ENCODE results near the gene ARFGAP3.

Gene ARFGAP3

GRCh38 chr22:42856865-42857704 lies at the start of gene ARFGAP3:
Gene ARFGAP3, minus strand, starts transcription at chr22:42857273. Its CDS starts 91 bp downstream, at chr22:42857182.
- peaks cover 49 to 66% (median 54%) of the 10 kb centered on the region in 10 experiments for H3K4me1 ChIP-seq
- H4K20me1 ChIP-seq = peaks cover 0 to 42% (median 22%) of the 10 kb centered on the region in 11 experiments; a peak in 15 of 22 replicates
- H3K9ac ChIP-seq = peak within 1 kb of the TSS; percentile 71 to 93 (median 89)
- H3K4me2 ChIP-seq = peak within 1 kb of the TSS; percentile 85 to 98 (median 94)
- H3K4me3 ChIP-seq = peak within 1 kb of the TSS; percentile 68 to 88 (median 82)
- TF ChIP-seq Cebpa-rat (IDR thresholded peaks at IDR 0.05) = no peak
- H3K36me3 ChIP-seq = peaks cover 0 to 25% (median 13%) of the 10 kb centered on the region in 11 experiments; a peak in 12 of 22 replicates
- peak within 1 kb of the TSS; percentile 74 to 90 (median 86) for H3K27ac ChIP-seq
- peaks cover 0 to 17% (median 7%) of the 10 kb centered on the region in 11 experiments; a peak in 13 of 22 replicates for H3K9me3 ChIP-seq (replicated peaks in 1 of 11)
- no peaks in the 10 kb centered on the region for H3K27me3 ChIP-seq

GRCh38 chr22:42905702-42906183 lies 48.7 kb upstream of the ARFGAP3 start:
- Histone ChIP-seq H3K4me2 (peak overlapping the region; percentile 68 to 93 (median 87)), H3K9me3 (replicated peaks in 1 of 11) (no peaks in the 10 kb centered on the region), H3K4me3 (no peak overlapping the region), H4K20me1 (peaks cover 10 to 100% (median 67%) of the 10 kb centered on the region in 11 experiments; a peak in 16 of 22 replicates), H3K36me3 (peaks cover 41 to 81% (median 61%) of the 10 kb centered on the region in 11 experiments), H3K4me1 (peaks cover 92 to 100% (median 98%) of the 10 kb centered on the region in 10 experiments), H3K9ac (peak overlapping the region in 2 of 11 experiments; percentile 11 to 27; a peak in 1 of 22 replicates), H3K27ac (peak overlapping the region in 6 of 11 experiments; percentile 6 to 92 (median 78); a peak in 9 of 22 replicates), H3K27me3 (no peaks in the 10 kb centered on the region)
- TF ChIP-seq Cebpa-rat (IDR thresholded peaks at IDR 0.05) = no peak

GRCh38 chr22:42905217-42905616 lies 48.1 kb upstream of the ARFGAP3 start:
- Histone ChIP-seq H3K9ac (peak overlapping the region in 2 of 11 experiments; percentile 20 to 27; a peak in 1 of 22 replicates), H4K20me1 (peaks cover 10 to 100% (median 67%) of the 10 kb centered on the region in 11 experiments; a peak in 16 of 22 replicates), H3K27ac (peak overlapping the region in 4 of 11 experiments; percentile 76 to 92 (median 86); a peak in 5 of 22 replicates), H3K4me1 (peaks cover 92 to 100% (median 98%) of the 10 kb centered on the region in 10 experiments), H3K36me3 (peaks cover 39 to 81% (median 60%) of the 10 kb centered on the region in 11 experiments), H3K4me3 (no peak overlapping the region), H3K4me2 (peak overlapping the region in 10 of 11 experiments; percentile 68 to 93 (median 87); a peak in 17 of 22 replicates), H3K27me3 (no peaks in the 10 kb centered on the region), H3K9me3 (replicated peaks in 1 of 11) (no peaks in the 10 kb centered on the region)
- TF ChIP-seq Cebpa-rat (IDR thresholded peaks at IDR 0.05) = no peak

GRCh38 chr22:42904050-42904449 lies 47.0 kb upstream of the ARFGAP3 start:
- H3K27me3 ChIP-seq = no peaks in the 10 kb centered on the region
- peaks cover 89 to 100% (median 98%) of the 10 kb centered on the region in 10 experiments for H3K4me1 ChIP-seq
- no peaks in the 10 kb centered on the region for H3K9me3 ChIP-seq (replicated peaks in 1 of 11)
- H3K9ac ChIP-seq = peak overlapping the region in 3 of 11 experiments; percentile 6 to 79 (median 39); a peak in 7 of 22 replicates
- TF ChIP-seq Cebpa-rat (IDR thresholded peaks at IDR 0.05) = no peak
- no peak overlapping the region for H3K4me3 ChIP-seq
- H3K4me2 ChIP-seq = peak overlapping the region in 10 of 11 experiments; percentile 28 to 96 (median 80); a peak in 16 of 22 replicates
- peaks cover 31 to 78% (median 48%) of the 10 kb centered on the region in 11 experiments for H3K36me3 ChIP-seq
- peak overlapping the region in 7 of 11 experiments; percentile 5 to 92 (median 87); a peak in 10 of 22 replicates for H3K27ac ChIP-seq
- peaks cover 10 to 100% (median 61%) of the 10 kb centered on the region in 11 experiments; a peak in 16 of 22 replicates for H4K20me1 ChIP-seq

- H3K36me3 ChIP-seq = peaks cover 29 to 75% (median 47%) of the 10 kb centered on the region in 11 experiments; a peak in 21 of 22 replicates
- H3K27ac ChIP-seq = peak overlapping the region in 10 of 11 experiments; percentile 16 to 92 (median 78); a peak in 19 of 22 replicates
Measured at GRCh38 chr22:42902875-42903510, 45.9 kb upstream of the ARFGAP3 start.

GRCh38 chr22:42901790-42902508 lies 44.9 kb upstream of the ARFGAP3 start:
- H3K4me2 ChIP-seq = peak overlapping the region; percentile 64 to 96 (median 79)

More at GRCh38 chr22:42902875-42903510, 45.9 kb upstream of the ARFGAP3 start:
- Histone ChIP-seq H3K9ac (peak overlapping the region in 9 of 11 experiments; percentile 0 to 80 (median 64); a peak in 15 of 22 replicates), H3K9me3 (replicated peaks in 1 of 11) (no peaks in the 10 kb centered on the region), H3K4me3 (no peak overlapping the region), H3K4me2 (peak overlapping the region; percentile 25 to 96 (median 79)), H4K20me1 (peaks cover 6 to 99% (median 57%) of the 10 kb centered on the region in 11 experiments; a peak in 16 of 22 replicates), H3K4me1 (peaks cover 89 to 100% (median 98%) of the 10 kb centered on the region in 10 experiments), H3K27me3 (no peaks in the 10 kb centered on the region)
- peak in 2 of 11 experiments; percentile 29 to 44; a peak in 2 of 22 replicates for TF ChIP-seq Cebpa-rat (IDR thresholded peaks at IDR 0.05)

GRCh38 chr22:42897960-42898359 lies 40.9 kb upstream of the ARFGAP3 start:
- peak overlapping the region; percentile 54 to 96 (median 83) for H3K4me2 ChIP-seq
- H3K4me3 ChIP-seq = no peak overlapping the region
- peak overlapping the region in 2 of 11 experiments; percentile 21 to 51; a peak in 1 of 22 replicates for H3K9ac ChIP-seq
- no peaks in the 10 kb centered on the region for H3K27me3 ChIP-seq
- peaks cover 0 to 55% (median 27%) of the 10 kb centered on the region in 11 experiments; a peak in 12 of 22 replicates for H4K20me1 ChIP-seq
- H3K4me1 ChIP-seq = peaks cover 90 to 100% (median 100%) of the 10 kb centered on the region in 10 experiments
- peaks cover 5 to 40% (median 24%) of the 10 kb centered on the region in 11 experiments; a peak in 19 of 22 replicates for H3K36me3 ChIP-seq
- TF ChIP-seq Cebpa-rat (IDR thresholded peaks at IDR 0.05) = no peak
- no peaks in the 10 kb centered on the region for H3K9me3 ChIP-seq (replicated peaks in 1 of 11)
- H3K27ac ChIP-seq = peak overlapping the region in 8 of 11 experiments; percentile 6 to 90 (median 66); a peak in 13 of 22 replicates

More at GRCh38 chr22:42901790-42902508, 44.9 kb upstream of the ARFGAP3 start:
- Histone ChIP-seq H3K27ac (peak overlapping the region; percentile 30 to 92 (median 72); a peak in 21 of 22 replicates), H3K36me3 (peaks cover 20 to 65% (median 37%) of the 10 kb centered on the region in 11 experiments; a peak in 21 of 22 replicates), H3K4me3 (peak overlapping the region in 1 of 10 experiments; percentile 22; a peak in 1 of 20 replicates), H3K9ac (peak overlapping the region in 10 of 11 experiments; percentile 24 to 80 (median 62); a peak in 21 of 22 replicates), H3K27me3 (no peaks in the 10 kb centered on the region), H3K9me3 (replicated peaks in 1 of 11) (no peaks in the 10 kb centered on the region), H4K20me1 (peaks cover 0 to 94% (median 47%) of the 10 kb centered on the region in 11 experiments; a peak in 15 of 22 replicates), H3K4me1 (peaks cover 89 to 100% (median 98%) of the 10 kb centered on the region in 10 experiments)
- peak in 3 of 11 experiments; percentile 11 to 77 (median 20); a peak in 2 of 22 replicates for TF ChIP-seq Cebpa-rat (IDR thresholded peaks at IDR 0.05)
